Mesenchymal stem cell (in vitro differentiated cells and primary cell): ENCODE data around the gene MYH1.
A peak's percentile ranks its signal among the peaks of the same experiment; 100 is the strongest.
"Not testable (repeated sequence)": the region's sequence is repeated elsewhere in the genome, so short reads cannot be mapped to it uniquely, and the experiment has no call there.

ENCODE experiments used
- DNase-seq: peaks from one replicate; pipeline ENCODE4 v3.0.0-alpha.2; 2013
- H2AFZ ChIP-seq: one replicate; pipeline ENCODE4 v1.6.1; 2013; ENCODE audit warnings: low read depth, mild to moderate bottlenecking, control low read depth, inconsistent platforms, low read length, moderate library complexity
- H2AK5ac ChIP-seq: 2 replicates; pipeline ENCODE4 v1.6.1; 2013; ENCODE audit warnings: low read length, moderate library complexity, mild to moderate bottlenecking, inconsistent platforms; ENCODE audit not compliant: severe bottlenecking
- H2BK120ac ChIP-seq: one replicate; pipeline ENCODE4 v1.6.1; 2013; ENCODE audit warnings: low read depth, mild to moderate bottlenecking, inconsistent platforms, low read length, moderate library complexity
- H2BK12ac ChIP-seq, 2 experiments: one replicate each; pipeline ENCODE4 v1.6.1; 2013; ENCODE audit warnings: inconsistent platforms in 2 of 2, low read length in 2 of 2, mild to moderate bottlenecking in 2 of 2, moderate library complexity in 2 of 2, control low read depth in 1 of 2
- H2BK15ac ChIP-seq: one replicate; pipeline ENCODE4 v1.6.1; 2013; ENCODE audit warnings: mild to moderate bottlenecking, low read depth, inconsistent platforms; ENCODE audit not compliant: poor library complexity, severe bottlenecking
- H2BK5ac ChIP-seq: 2 replicates; pipeline ENCODE4 v1.6.1; 2013; ENCODE audit warnings: low read depth, mild to moderate bottlenecking, low read length, control low read depth, inconsistent platforms; ENCODE audit not compliant: poor library complexity, severe bottlenecking
- H3K14ac ChIP-seq, 2 experiments: one replicate each; pipeline ENCODE4 v1.6.1; 2013; ENCODE audit warnings: inconsistent platforms in 2 of 2, low read length in 2 of 2, control low read depth in 1 of 2, mild to moderate bottlenecking in 1 of 2, moderate library complexity in 1 of 2
- H3K18ac ChIP-seq, 2 experiments: one replicate each; pipeline ENCODE4 v1.6.1; 2013; ENCODE audit warnings: inconsistent platforms in 2 of 2, low read length in 2 of 2, control low read depth in 1 of 2, low read depth in 1 of 2, mild to moderate bottlenecking in 1 of 2
- H3K23ac ChIP-seq, 2 experiments: one replicate each; pipeline ENCODE4 v1.6.1; 2013; ENCODE audit warnings: inconsistent platforms in 2 of 2, low read length in 2 of 2, mild to moderate bottlenecking in 2 of 2, moderate library complexity in 2 of 2, control low read depth in 1 of 2
- H3K27ac ChIP-seq: 2 replicates; pipeline ENCODE4 v1.5.1; 2013; ENCODE audit warnings: mild to moderate bottlenecking, moderate library complexity, low read length, control low read depth, inconsistent platforms; ENCODE audit not compliant: poor library complexity, severe bottlenecking
- H3K27me3 ChIP-seq, 2 experiments: 2 replicates each; pipeline versions ENCODE4 v1.6.1 to v1.7.0; 2013; ENCODE audit warnings: low read length in 2 of 2, mild to moderate bottlenecking in 2 of 2, moderate library complexity in 2 of 2, control low read depth in 1 of 2, inconsistent platforms in 1 of 2; ENCODE audit not compliant: control insufficient read depth in 1 of 2, insufficient read depth in 1 of 2
- H3K36me3 ChIP-seq, 2 experiments: 2 replicates each; pipeline versions ENCODE4 v1.6.1 to v1.7.0; 2013; ENCODE audit warnings: low read length in 2 of 2, control low read depth in 1 of 2, inconsistent platforms in 1 of 2, low read depth in 1 of 2, mild to moderate bottlenecking in 1 of 2; ENCODE audit not compliant: insufficient read depth in 2 of 2, control insufficient read depth in 1 of 2
- H3K4ac ChIP-seq, 2 experiments: one replicate each; pipeline ENCODE4 v1.6.1; 2013; ENCODE audit warnings: inconsistent platforms in 2 of 2, low read length in 2 of 2, mild to moderate bottlenecking in 2 of 2, moderate library complexity in 2 of 2, control low read depth in 1 of 2, low read depth in 1 of 2
- H3K4me1 ChIP-seq: 2 replicates; pipeline ENCODE4 v1.6.1; 2013; ENCODE audit warnings: low read depth, low read length, control low read depth; ENCODE audit not compliant: control insufficient read depth, insufficient read depth
- H3K4me2 ChIP-seq: 2 replicates; pipeline ENCODE4 v1.6.1; 2013; ENCODE audit warnings: low read length, mild to moderate bottlenecking, inconsistent platforms; ENCODE audit not compliant: poor library complexity, severe bottlenecking
- H3K4me3 ChIP-seq, 2 experiments: 2 replicates each; pipeline versions ENCODE4 v1.5.1 to v1.7.0; 2013; ENCODE audit warnings: low read length in 2 of 2, mild to moderate bottlenecking in 2 of 2, control low read depth in 1 of 2, low read depth in 1 of 2; ENCODE audit not compliant: insufficient read depth in 1 of 2
- H3K79me1 ChIP-seq: replicated peaks from 2 replicates; pipeline ENCODE4 v1.6.1; 2013; ENCODE audit warnings: mild to moderate bottlenecking, control low read depth, low read length, inconsistent platforms; ENCODE audit not compliant: poor library complexity, severe bottlenecking
- H3K9ac ChIP-seq: 2 replicates; pipeline ENCODE4 v1.7.0; 2013; ENCODE audit warnings: mild to moderate bottlenecking, low read length, moderate library complexity
- H3K9me3 ChIP-seq: 2 replicates; pipeline ENCODE4 v1.7.0; 2013; ENCODE audit warnings: mild to moderate bottlenecking, low read length; ENCODE audit not compliant: control insufficient read depth
- H4K8ac ChIP-seq: one replicate; pipeline ENCODE4 v1.6.1; 2013; ENCODE audit warnings: inconsistent platforms, mild to moderate bottlenecking, low read length, moderate library complexity
- H4K91ac ChIP-seq: one replicate; pipeline ENCODE4 v1.6.1; 2013; ENCODE audit warnings: mild to moderate bottlenecking, low read length, inconsistent platforms
- WGBS: methylation state at CpG from one replicate; pipeline ENCODE4 v1.1.7; 2013; ENCODE audit warnings: mixed read lengths; 5-methylcytosine and 5-hydroxymethylcytosine counted together

Gene MYH1

GRCh38 chr17:10543486-10543885 lies 25.1 kb upstream of the MYH1 start:
- H3K4me3 ChIP-seq, H3K27ac ChIP-seq, H2BK5ac ChIP-seq, H3K79me1 ChIP-seq, H4K8ac ChIP-seq, H3K9ac ChIP-seq, H2BK12ac ChIP-seq, H3K4me2 ChIP-seq, H3K36me3 ChIP-seq, H2AK5ac ChIP-seq, H2BK15ac ChIP-seq, H2BK120ac ChIP-seq, H3K27me3 ChIP-seq, H3K4ac ChIP-seq, H3K4me1 ChIP-seq, H3K23ac ChIP-seq, H3K14ac ChIP-seq, H2AFZ ChIP-seq, H4K91ac ChIP-seq, H3K18ac ChIP-seq: not testable (repeated sequence)
- DNase-seq, result peak; percentile 23
- WGBS, result 13% methylated on average over 5 of the region's 5 CpGs
- H3K9me3 ChIP-seq, result peaks cover 13% of the 10 kb centered on the region

GRCh38 chr17:10541179-10541578 lies 22.8 kb upstream of the MYH1 start:
- H3K23ac ChIP-seq, H3K27me3 ChIP-seq, H3K27ac ChIP-seq, H3K79me1 ChIP-seq, H4K91ac ChIP-seq, H2AK5ac ChIP-seq, H3K4me3 ChIP-seq, H2BK120ac ChIP-seq, DNase-seq, H3K4me1 ChIP-seq, H2AFZ ChIP-seq, H3K36me3 ChIP-seq, H2BK5ac ChIP-seq, H3K4ac ChIP-seq, H4K8ac ChIP-seq, H3K18ac ChIP-seq, H3K9ac ChIP-seq, H2BK12ac ChIP-seq, H3K14ac ChIP-seq, H2BK15ac ChIP-seq, H3K4me2 ChIP-seq: not testable (repeated sequence)
- WGBS, result 99% methylated on average over 5 of the region's 6 CpGs
- H3K9me3 ChIP-seq, result peaks cover 13% of the 10 kb centered on the region

GRCh38 chr17:10532026-10532425 lies 13.7 kb upstream of the MYH1 start:
- DNase-seq, result no peak
- no peak overlapping the region for H3K23ac ChIP-seq
- H2BK5ac ChIP-seq, result no peak overlapping the region
- H3K4me1 ChIP-seq, result no peaks in the 10 kb centered on the region
- no peak overlapping the region for H2BK12ac ChIP-seq
- no peak overlapping the region for H3K4me3 ChIP-seq
- no peaks in the 10 kb centered on the region for H3K79me1 ChIP-seq
- H3K36me3 ChIP-seq, result no peaks in the 10 kb centered on the region
- no peak overlapping the region for H3K18ac ChIP-seq
- H3K9me3 ChIP-seq, result no peaks in the 10 kb centered on the region
- no peak overlapping the region for H3K27ac ChIP-seq
- H2AK5ac ChIP-seq, result no peak overlapping the region
- no peak overlapping the region for H3K4me2 ChIP-seq
- H4K91ac ChIP-seq, result no peak overlapping the region
- H2BK120ac ChIP-seq, result no peak overlapping the region
- H3K27me3 ChIP-seq, result no peaks in the 10 kb centered on the region
- H2AFZ ChIP-seq, result no peak overlapping the region
- WGBS, result 80% methylated on average over 1 of the region's 1 CpG
- no peak overlapping the region for H2BK15ac ChIP-seq
- H3K4ac ChIP-seq, result no peak overlapping the region
- H4K8ac ChIP-seq, result no peak overlapping the region
- no peak overlapping the region for H3K14ac ChIP-seq
- H3K9ac ChIP-seq, result no peak overlapping the region

- H3K27ac ChIP-seq, result no peak overlapping the region
- no peak overlapping the region for H3K4me3 ChIP-seq
- no peak overlapping the region for H2AFZ ChIP-seq
- no peak overlapping the region for H4K91ac ChIP-seq
- no peak overlapping the region for H2BK12ac ChIP-seq
- H4K8ac ChIP-seq, result no peak overlapping the region
- H3K79me1 ChIP-seq, result no peaks in the 10 kb centered on the region
- H2AK5ac ChIP-seq, result no peak overlapping the region
- H2BK5ac ChIP-seq, result no peak overlapping the region
- no peaks in the 10 kb centered on the region for H3K4me1 ChIP-seq
- H3K4ac ChIP-seq, result no peak overlapping the region
- H3K9me3 ChIP-seq, result no peaks in the 10 kb centered on the region
- no peaks in the 10 kb centered on the region for H3K27me3 ChIP-seq
- no peaks in the 10 kb centered on the region for H3K36me3 ChIP-seq
- no peak overlapping the region for H3K14ac ChIP-seq
- DNase-seq, result no peak
- no peak overlapping the region for H3K4me2 ChIP-seq
- H3K18ac ChIP-seq, result no peak overlapping the region
- 87% methylated on average over 4 of the region's 6 CpGs for WGBS
- H2BK120ac ChIP-seq, result no peak overlapping the region
- no peak overlapping the region for H3K9ac ChIP-seq
- H2BK15ac ChIP-seq, result no peak overlapping the region
- H3K23ac ChIP-seq, result no peak overlapping the region
These were observed 9.1 kb upstream of the MYH1 start for GRCh38 chr17:10527419-10527818.
